ENCODE data around the gene ATP2B2.

ATP2B2 gene

DNA sequence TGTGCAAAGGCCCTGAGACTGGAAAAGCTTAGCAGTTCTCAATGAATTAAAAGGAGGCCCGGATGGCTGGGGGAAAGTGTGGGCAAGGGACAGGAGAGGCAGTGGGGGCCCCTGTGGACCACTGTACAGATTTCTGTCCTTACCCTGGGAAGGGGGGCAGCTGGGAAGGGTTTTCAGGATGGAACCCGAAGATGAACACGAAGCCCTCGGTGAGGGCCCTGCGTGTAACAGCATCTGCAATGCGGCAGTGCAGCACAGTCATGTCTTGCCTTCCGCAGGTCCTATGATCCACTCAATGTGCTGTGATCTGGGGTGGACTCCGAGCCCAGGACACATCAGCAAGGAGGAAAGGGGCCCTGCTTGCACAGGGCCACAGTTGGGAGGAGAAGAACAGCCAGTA is 7.9 kb upstream of the ATP2B2 start:
- H3K36me3 Mint-ChIP-seq (ENCODE audit: low read depth): no peaks in the 10 kb centered on the region
- TF ChIP-seq, protein P1, sequence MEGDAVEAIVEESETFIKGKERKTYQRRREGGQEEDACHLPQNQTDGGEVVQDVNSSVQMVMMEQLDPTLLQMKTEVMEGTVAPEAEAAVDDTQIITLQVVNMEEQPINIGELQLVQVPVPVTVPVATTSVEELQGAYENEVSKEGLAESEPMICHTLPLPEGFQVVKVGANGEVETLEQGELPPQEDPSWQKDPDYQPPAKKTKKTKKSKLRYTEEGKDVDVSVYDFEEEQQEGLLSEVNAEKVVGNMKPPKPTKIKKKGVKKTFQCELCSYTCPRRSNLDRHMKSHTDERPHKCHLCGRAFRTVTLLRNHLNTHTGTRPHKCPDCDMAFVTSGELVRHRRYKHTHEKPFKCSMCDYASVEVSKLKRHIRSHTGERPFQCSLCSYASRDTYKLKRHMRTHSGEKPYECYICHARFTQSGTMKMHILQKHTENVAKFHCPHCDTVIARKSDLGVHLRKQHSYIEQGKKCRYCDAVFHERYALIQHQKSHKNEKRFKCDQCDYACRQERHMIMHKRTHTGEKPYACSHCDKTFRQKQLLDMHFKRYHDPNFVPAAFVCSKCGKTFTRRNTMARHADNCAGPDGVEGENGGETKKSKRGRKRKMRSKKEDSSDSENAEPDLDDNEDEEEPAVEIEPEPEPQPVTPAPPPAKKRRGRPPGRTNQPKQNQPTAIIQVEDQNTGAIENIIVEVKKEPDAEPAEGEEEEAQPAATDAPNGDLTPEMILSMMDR (IDR thresholded peaks at IDR 0.05; ENCODE audit: unreplicated experiment in 3 of 3): no peak
- H3K27me3 Mint-ChIP-seq (ENCODE audit: low read depth): peaks cover 42% of the 10 kb centered on the region
- no peak overlapping the region for H3K27ac Mint-ChIP-seq
- no peaks in the 10 kb centered on the region for H3K4me1 Mint-ChIP-seq
- no peak overlapping the region for H3K4me3 Mint-ChIP-seq
- no peaks in the 10 kb centered on the region for H3K9me3 Mint-ChIP-seq

DNA sequence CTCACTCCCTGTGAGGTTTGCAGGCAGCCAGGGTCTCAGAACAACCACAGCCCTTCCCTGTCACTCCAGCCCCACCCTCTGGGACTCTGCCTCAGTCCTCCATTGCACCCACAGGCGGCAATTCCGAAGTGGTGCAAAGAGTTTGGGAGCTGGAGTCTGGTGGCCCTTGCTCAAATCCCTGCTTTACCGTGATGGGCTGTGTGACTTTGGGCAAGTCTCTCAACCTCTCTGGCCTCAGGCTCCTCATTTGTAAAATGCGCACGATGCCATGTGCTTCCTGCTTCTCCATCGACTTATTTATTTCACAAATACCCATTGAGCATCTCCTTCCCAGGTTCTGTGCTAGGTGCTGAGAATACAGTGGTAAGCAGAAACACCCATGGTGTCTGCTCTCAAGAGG is 7.3 kb upstream of the ATP2B2 start:
- no peaks in the 10 kb centered on the region for H3K4me1 Mint-ChIP-seq
- no peaks in the 10 kb centered on the region for H3K9me3 Mint-ChIP-seq
- H3K4me3 Mint-ChIP-seq: no peak overlapping the region
- no peak overlapping the region for H3K27ac Mint-ChIP-seq
- TF ChIP-seq, protein P1 (IDR thresholded peaks at IDR 0.05; ENCODE audit: unreplicated experiment in 3 of 3): no peak
- no peaks in the 10 kb centered on the region for H3K36me3 Mint-ChIP-seq (ENCODE audit: low read depth)
- H3K27me3 Mint-ChIP-seq (ENCODE audit: low read depth): peaks cover 44% of the 10 kb centered on the region

DNA sequence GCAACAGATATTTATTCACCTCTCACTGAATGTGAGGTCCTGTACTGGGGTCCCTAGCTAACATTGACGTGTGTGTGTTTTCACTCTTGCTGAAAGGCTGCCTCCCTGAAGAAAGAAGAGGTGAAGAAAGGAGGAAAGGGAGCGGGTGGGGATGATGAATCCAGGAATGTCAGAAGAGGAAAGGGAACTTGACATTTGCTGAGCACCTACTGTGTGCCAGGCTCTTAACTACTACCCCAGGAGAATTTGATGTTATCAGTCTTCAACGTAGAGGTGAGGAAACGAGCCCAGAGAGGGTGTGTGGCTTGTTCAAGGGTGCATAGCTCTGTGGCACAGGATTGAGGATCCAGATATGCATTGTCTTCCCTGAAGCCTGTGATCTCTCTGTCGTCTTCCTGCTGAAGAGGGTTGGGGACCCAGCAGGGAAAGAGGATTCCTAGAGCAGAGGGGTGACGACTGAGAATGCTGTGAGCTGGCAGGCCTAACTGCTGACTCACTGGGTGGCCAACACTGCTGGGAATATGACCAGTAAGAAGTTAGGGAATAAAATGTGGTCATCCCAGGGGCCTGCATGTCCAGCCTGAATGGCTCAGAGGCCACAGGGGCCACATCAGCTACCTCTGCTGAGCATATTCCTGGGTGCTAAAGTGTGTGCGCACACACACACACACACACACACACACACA is 6.6 kb upstream of the ATP2B2 start:
- Mint-ChIP-seq H3K4me1 (no peaks in the 10 kb centered on the region), H3K27ac (no peak overlapping the region), H3K36me3 (ENCODE audit: low read depth) (no peaks in the 10 kb centered on the region), H3K27me3 (ENCODE audit: low read depth) (peaks cover 46% of the 10 kb centered on the region), H3K4me3 (no peak overlapping the region), H3K9me3 (no peaks in the 10 kb centered on the region)
- TF ChIP-seq, protein P1 (IDR thresholded peaks at IDR 0.05; ENCODE audit: unreplicated experiment in 3 of 3): no peak

DNA sequence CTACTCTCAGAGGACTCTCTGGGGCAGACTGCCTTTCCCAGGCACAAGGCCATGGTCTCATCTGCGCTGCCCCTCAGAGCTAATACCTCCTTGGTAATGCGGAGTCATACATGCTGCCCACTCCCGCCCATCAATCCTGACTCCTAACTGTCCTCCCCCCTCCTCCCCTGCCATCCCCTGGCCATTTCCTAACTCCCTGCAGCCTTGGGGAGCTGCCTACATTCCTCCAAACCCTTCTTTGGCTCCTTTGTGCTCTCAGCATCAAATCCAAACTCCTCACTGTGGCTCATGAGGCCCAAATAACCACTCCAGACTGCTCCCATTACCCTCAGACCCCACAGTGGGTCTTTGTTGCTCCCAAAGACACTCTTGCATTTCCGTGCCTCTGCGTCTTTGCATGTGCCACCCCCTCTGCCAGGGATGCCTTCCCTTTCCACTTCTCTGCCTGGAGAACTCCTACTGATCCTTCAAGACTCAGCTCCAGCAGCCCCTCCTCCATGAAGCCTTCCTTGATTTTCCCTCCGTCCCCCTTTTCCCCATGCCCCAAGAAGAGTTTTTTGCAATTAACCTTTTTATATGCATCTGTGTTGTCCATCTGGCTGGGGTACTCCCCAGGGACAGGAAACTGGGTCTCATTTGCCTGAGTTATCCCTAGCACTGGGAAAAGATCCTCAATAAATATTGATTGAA is 5.5 kb upstream of the ATP2B2 start:
- no peaks in the 10 kb centered on the region for H3K9me3 Mint-ChIP-seq
- TF ChIP-seq, protein P1 (IDR thresholded peaks at IDR 0.05; ENCODE audit: unreplicated experiment in 3 of 3): no peak
- H3K27ac Mint-ChIP-seq: no peak overlapping the region
- H3K36me3 Mint-ChIP-seq (ENCODE audit: low read depth): no peaks in the 10 kb centered on the region
- H3K4me3 Mint-ChIP-seq: no peak overlapping the region
- H3K4me1 Mint-ChIP-seq: no peaks in the 10 kb centered on the region
- peaks cover 39% of the 10 kb centered on the region for H3K27me3 Mint-ChIP-seq (ENCODE audit: low read depth)

DNA sequence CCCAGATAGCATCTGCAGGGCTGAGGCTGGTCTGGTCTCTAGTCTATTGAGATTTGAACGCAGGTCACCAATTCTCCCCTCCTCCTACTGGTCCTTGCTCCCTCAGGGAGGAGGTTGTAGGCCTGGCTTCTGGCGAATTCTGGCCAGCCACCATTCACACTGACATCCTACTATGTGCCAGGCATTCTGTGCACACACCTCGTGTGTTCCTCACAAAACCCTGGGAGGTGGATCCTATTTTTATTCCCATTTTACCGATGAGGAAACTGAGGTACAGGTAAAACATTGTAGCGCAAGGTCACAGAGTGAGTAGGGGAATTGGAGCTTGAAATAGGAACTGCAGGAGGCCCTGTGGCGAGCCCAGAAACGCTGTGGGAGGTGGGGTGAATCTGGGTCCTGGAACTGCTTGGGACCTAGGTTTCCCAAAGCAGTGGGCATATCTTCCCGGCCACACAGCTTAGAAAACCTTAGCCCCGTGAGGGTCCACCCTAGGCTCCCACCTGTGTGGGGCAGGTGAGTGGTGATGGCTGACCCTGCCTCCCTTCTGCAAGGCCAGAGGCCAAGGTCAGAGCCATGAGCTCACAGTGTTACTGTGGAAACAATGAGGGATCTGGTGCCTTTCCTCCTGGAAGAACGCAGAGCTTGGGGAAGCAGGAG is 4.8 kb upstream of the ATP2B2 start:
- Mint-ChIP-seq H3K4me1 (no peaks in the 10 kb centered on the region), H3K9me3 (no peaks in the 10 kb centered on the region), H3K27ac (no peak overlapping the region), H3K36me3 (ENCODE audit: low read depth) (no peaks in the 10 kb centered on the region), H3K4me3 (no peak overlapping the region), H3K27me3 (ENCODE audit: low read depth) (peaks cover 41% of the 10 kb centered on the region)
- TF ChIP-seq, protein P1 (IDR thresholded peaks at IDR 0.05; ENCODE audit: unreplicated experiment in 3 of 3): no peak

Measured in nephron (organoid).